Renal cortex interstitium (tissue), 11 donors: ENCODE data around the gene FTCD. TPM values are rescaled to one million over a fixed set of nuclear protein-coding genes. Genes with fewer than 3 reads are reported as not detected.

Experiments used
- DNase-seq, 11 donors: peaks; one replicate each; pipeline ENCODE4 v3.0.0-alpha.2; 2013; ENCODE audit warnings: low read depth in 9 of 11, low spot score in 4 of 11; ENCODE audit errors: extremely low read depth in 1 of 11
- polyA plus RNA-seq, 3 donors: library from polyadenylated mRNA; unstranded; fragments of 120-200 nt; gene quantifications; one replicate each; pipeline ENCODE4 v1.2.1, GENCODE V29; 2013; ENCODE audit not compliant: insufficient read length in 3 of 3

Gene FTCD
- polyA plus RNA-seq, 3 donors, result 25.4 to 49.8 (median 39.2) TPM

GRCh38 chr21:46146856-46147255, 8.5 kb downstream of the FTCD start:
- no peak for DNase-seq

- no peak for DNase-seq
Measured at GRCh38 chr21:46145840-46146691, 9.3 kb downstream of the FTCD start.

- DNase-seq, result no peak
Measured at GRCh38 chr21:46145159-46145839, 10.1 kb downstream of the FTCD start.

- DNase-seq, result no peak
Measured at GRCh38 chr21:46144464-46145070, 10.8 kb downstream of the FTCD start.

GRCh38 chr21:46142582-46143473, 12.6 kb downstream of the FTCD start:
- DNase-seq, result no peak

- DNase-seq, result no peak
Measured at GRCh38 chr21:46141767-46142581, 13.4 kb downstream of the FTCD start.

GRCh38 chr21:46140352-46141003, 14.9 kb downstream of the FTCD start:
- DNase-seq, result peak in 1 of 11 donors; percentile 36

GRCh38 chr21:46139686-46140085, 15.7 kb downstream of the FTCD start:
- DNase-seq, result no peak

GRCh38 chr21:46138383-46138970, 16.9 kb downstream of the FTCD start:
- no peak for DNase-seq

- DNase-seq, result no peak
Measured at GRCh38 chr21:46137908-46138307, 17.5 kb downstream of the FTCD start.

GRCh38 chr21:46136739-46137349, 18.5 kb downstream of the FTCD start:
- DNase-seq, result no peak

GRCh38 chr21:46135782-46136395, 19.5 kb downstream of the FTCD start:
- no peak for DNase-seq

- no peak for DNase-seq
Measured at GRCh38 chr21:46131838-46132651, 23.3 kb downstream of the FTCD start.

GRCh38 chr21:46131588-46131837, 23.9 kb downstream of the FTCD start:
- DNase-seq, result no peak

GRCh38 chr21:46130831-46131587, 24.4 kb downstream of the FTCD start:
- DNase-seq, result no peak
